Smooth muscle cell of the umbilical artery (primary cell): ENCODE data around the gene TAAR5. TPM values are rescaled to one million over a fixed set of nuclear protein-coding genes. Genes with fewer than 3 reads are reported as not detected.

Experiments
- total RNA-seq: library from RNA; depleted of rRNA; stranded (reverse); fragments of >200 nt; gene quantifications from 2 replicates; pipeline ENCODE4 v1.2.3, GENCODE V29; 2014

The TAAR5 gene
- total RNA-seq: not detected in 2 replicates

DNA sequence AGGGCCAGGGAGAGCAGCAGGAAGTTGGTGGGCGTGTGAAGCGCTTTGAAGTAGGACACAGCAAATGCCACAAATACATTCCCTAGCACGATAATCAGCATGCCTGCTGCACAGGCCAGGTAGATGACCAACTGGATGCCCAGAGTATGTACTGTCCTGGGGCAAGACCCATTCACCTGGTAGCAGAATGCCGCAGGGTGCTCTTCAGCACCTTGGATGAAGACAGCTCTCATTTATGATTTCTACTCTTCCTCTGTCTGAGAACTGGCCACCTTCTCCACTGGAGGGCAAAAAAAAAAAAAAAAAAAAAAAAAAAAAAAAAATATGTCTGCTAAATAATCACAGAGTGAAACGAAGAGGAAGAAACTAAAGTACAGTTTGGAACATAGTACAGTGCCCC lies at the start of gene TAAR5:
TSS of gene TAAR5 (minus strand) at position 288 of the 400 bp plus-strand sequence. CDS start at position 233, 55 bp downstream.

DNA sequence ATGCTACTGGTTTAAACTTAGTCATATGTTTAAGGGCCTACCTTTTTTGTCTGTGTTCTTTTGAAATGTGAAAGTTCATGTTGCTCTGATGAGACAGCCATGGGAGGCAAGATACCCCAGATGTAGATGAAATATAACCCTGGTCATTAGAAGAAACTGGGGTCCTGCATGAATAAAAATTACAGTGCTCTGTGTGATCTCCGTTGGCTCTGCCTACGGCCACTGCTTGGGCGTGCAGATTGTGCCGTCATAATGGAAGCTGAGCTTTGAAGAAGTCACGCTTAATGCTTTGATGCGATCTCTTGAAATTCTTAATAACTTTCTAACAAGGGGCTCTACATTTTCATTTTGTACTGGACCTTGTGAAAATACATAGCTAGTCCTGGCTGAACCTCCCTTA lies 34.6 kb upstream of the TAAR5 start, which contains the start of gene TAAR2:
TSS of gene TAAR2 (minus strand) at position 101 of the 400 bp plus-strand sequence. CDS start at position 101, 0 bp downstream.

DNA sequence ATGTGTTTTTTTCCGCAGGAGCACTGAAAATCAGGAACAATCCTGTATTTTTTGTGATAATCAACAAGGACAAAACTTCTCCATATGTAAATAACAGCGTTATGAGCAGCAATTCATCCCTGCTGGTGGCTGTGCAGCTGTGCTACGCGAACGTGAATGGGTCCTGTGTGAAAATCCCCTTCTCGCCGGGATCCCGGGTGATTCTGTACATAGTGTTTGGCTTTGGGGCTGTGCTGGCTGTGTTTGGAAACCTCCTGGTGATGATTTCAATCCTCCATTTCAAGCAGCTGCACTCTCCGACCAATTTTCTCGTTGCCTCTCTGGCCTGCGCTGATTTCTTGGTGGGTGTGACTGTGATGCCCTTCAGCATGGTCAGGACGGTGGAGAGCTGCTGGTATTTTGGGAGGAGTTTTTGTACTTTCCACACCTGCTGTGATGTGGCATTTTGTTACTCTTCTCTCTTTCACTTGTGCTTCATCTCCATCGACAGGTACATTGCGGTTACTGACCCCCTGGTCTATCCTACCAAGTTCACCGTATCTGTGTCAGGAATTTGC lies 19.2 kb downstream of the TAAR5 start, which contains the start of gene TAAR6:
TSS of gene TAAR6 (plus strand) at position 102 of the 557 bp plus-strand sequence. CDS start at position 102, 0 bp downstream.

GRCh38 chr6:132552372-132552771 lies 37.2 kb downstream of the TAAR5 start, which contains the start of gene TAAR8:
Gene TAAR8, plus strand, starts transcription at chr6:132552672. Its CDS starts 21 bp downstream, at chr6:132552693.

Other genes with a start within 250 kb of the TAAR5 start
- gene MOXD1, start 188.3 kb downstream of the TAAR5 start, total RNA-seq: 62.4 and 118 TPM in 2 replicates
- 37.4 and 46.7 TPM in 2 replicates for gene STX7, start 76.6 kb downstream of the TAAR5 start, total RNA-seq
- not detected in 2 replicates for gene TAAR9, start 51.5 kb downstream of the TAAR5 start, total RNA-seq
- gene TAAR8, start 37.1 kb downstream of the TAAR5 start, total RNA-seq: not detected in 2 replicates
- gene TAAR6, start 19.4 kb downstream of the TAAR5 start, total RNA-seq: not detected in 2 replicates
- not detected in 2 replicates for gene TAAR2, start 34.5 kb upstream of the TAAR5 start, total RNA-seq
- not detected in 2 replicates for gene TAAR1, start 69.4 kb upstream of the TAAR5 start, total RNA-seq
- gene VNN1, start 124.3 kb upstream of the TAAR5 start, total RNA-seq: not detected in 2 replicates
- gene VNN2, start 168.2 kb upstream of the TAAR5 start, total RNA-seq: not detected in 2 replicates
- 4.1 and 6.5 TPM in 2 replicates for gene SLC18B1, start 208.9 kb upstream of the TAAR5 start, total RNA-seq
- 404 and 1,160 TPM in 2 replicates for gene RPS12, start 224.8 kb upstream of the TAAR5 start, total RNA-seq